ENCODE measurements around the gene TBX19. TPM values are rescaled to one million over a fixed set of nuclear protein-coding genes. Genes with fewer than 3 reads are reported as not detected.

The TBX19 gene
- total RNA-seq, 4 donors from 2014 or later = 0.12 to 0.53 (median 0.36) TPM; not detected in 1

DNA sequence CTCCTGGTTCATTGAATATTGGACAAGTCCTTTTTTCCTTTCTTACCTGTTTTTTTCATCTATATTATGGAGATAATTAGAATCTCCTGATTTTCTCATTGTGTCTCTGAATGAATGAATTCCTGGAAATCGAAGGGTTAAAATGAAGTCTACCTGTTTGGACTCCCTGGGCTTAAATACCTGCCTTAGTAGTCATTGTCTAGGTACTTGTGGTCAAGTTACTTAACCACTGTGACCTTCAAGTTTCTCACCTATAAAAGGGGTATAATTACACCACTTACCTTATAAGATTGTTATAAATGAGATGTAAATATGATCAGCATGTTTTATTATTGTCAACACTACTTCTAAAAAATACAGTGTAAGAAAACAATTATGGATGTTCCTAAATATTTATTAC lies 9.0 kb upstream of the TBX19 start:
- DNase-seq = no peak
- in situ Hi-C loops (cut with MboI; ENCODE audit: low sequenced_read_pairs in 4 of 4) (no loop called here), intact Hi-C loops (cut with DNase I; ENCODE audit: low total_unique reads) (no loop called here)
- H3K4me1 ChIP-seq = no peaks in the 10 kb centered on the region
- no peak overlapping the region for H3K27ac ChIP-seq
- H3K27me3 ChIP-seq = no peaks in the 10 kb centered on the region
- no peaks in the 10 kb centered on the region for H3K9me3 ChIP-seq
- ATAC-seq = no peak
- H3K36me3 ChIP-seq = no peaks in the 10 kb centered on the region
- TF ChIP-seq POLR2A (IDR thresholded peaks at IDR 0.05) = no peak
- TF ChIP-seq, protein P1, sequence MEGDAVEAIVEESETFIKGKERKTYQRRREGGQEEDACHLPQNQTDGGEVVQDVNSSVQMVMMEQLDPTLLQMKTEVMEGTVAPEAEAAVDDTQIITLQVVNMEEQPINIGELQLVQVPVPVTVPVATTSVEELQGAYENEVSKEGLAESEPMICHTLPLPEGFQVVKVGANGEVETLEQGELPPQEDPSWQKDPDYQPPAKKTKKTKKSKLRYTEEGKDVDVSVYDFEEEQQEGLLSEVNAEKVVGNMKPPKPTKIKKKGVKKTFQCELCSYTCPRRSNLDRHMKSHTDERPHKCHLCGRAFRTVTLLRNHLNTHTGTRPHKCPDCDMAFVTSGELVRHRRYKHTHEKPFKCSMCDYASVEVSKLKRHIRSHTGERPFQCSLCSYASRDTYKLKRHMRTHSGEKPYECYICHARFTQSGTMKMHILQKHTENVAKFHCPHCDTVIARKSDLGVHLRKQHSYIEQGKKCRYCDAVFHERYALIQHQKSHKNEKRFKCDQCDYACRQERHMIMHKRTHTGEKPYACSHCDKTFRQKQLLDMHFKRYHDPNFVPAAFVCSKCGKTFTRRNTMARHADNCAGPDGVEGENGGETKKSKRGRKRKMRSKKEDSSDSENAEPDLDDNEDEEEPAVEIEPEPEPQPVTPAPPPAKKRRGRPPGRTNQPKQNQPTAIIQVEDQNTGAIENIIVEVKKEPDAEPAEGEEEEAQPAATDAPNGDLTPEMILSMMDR (IDR thresholded peaks at IDR 0.05 in 4 of 5, conservative IDR thresholded peaks at IDR 0.05 in 1 of 5) = no peak
- H3K4me3 ChIP-seq = no peak overlapping the region

DNA sequence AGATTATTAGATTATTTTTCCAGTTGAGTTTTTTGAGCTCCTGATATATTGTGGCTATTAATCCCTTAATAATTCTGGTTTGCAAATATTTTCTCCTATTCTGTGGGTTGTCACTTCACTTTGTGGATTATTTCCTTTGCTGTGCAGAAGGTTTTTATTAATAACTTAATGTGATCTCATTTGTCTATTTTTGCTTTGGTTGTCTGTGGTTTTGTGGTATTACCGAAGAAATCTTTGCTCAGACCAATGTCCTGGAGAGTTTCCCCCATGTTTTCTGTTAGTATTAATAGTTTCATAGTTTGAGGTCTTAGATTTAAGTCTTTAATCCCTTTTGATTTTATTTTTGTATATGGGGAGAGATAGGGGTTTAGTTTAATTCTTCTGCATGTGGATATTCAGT lies 7.1 kb upstream of the TBX19 start:
- ATAC-seq (no peak), DNase-seq (no peak)
- Histone ChIP-seq H3K36me3 (no peaks in the 10 kb centered on the region), H3K27me3 (no peaks in the 10 kb centered on the region), H3K9me3 (peaks cover 0 to 4% (median 0%) of the 10 kb centered on the region in 3 donors), H3K4me1 (no peaks in the 10 kb centered on the region), H3K4me3 (no peak overlapping the region), H3K27ac (no peak overlapping the region)
- intact Hi-C loops (cut with DNase I; ENCODE audit: low total_unique reads) (no loop called here), in situ Hi-C loops (cut with MboI; ENCODE audit: low sequenced_read_pairs in 4 of 4) (no loop called here)
- no peak for TF ChIP-seq POLR2A (IDR thresholded peaks at IDR 0.05)
- TF ChIP-seq, protein P1 (IDR thresholded peaks at IDR 0.05 in 4 of 5, conservative IDR thresholded peaks at IDR 0.05 in 1 of 5) = no peak

DNA sequence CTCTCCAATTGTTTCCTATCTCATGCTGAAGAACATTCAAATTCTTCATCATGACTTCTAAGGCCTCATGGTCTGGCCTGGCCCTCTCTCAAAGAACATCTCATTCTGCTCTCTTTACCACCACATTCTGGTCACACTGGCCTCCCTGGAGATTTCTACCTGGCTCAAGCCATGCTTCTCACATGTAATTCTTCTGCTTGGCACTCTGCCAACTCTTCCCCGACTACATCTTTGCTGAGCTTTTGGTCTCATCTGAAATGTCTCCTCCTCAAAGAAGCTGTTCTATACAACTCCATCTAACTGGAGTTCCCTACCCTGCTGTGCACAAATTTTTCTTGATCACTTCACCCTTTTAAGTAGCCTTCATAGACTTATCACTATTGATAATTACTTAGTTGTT lies 1.4 kb upstream of the TBX19 start:
- DNase-seq = no peak
- Histone ChIP-seq H3K27ac (no peak overlapping the region), H3K36me3 (no peaks in the 10 kb centered on the region), H3K4me3 (no peak overlapping the region), H3K9me3 (peaks cover 0 to 4% (median 0%) of the 10 kb centered on the region in 3 donors), H3K4me1 (no peaks in the 10 kb centered on the region), H3K27me3 (no peaks in the 10 kb centered on the region)
- TF ChIP-seq, protein P1 (IDR thresholded peaks at IDR 0.05 in 4 of 5, conservative IDR thresholded peaks at IDR 0.05 in 1 of 5) = no peak
- no peak for TF ChIP-seq POLR2A (IDR thresholded peaks at IDR 0.05)
- intact Hi-C loops (cut with DNase I; ENCODE audit: low total_unique reads) (no loop called here), in situ Hi-C loops (cut with MboI; ENCODE audit: low sequenced_read_pairs in 4 of 4) (no loop called here)
- ATAC-seq = no peak

DNA sequence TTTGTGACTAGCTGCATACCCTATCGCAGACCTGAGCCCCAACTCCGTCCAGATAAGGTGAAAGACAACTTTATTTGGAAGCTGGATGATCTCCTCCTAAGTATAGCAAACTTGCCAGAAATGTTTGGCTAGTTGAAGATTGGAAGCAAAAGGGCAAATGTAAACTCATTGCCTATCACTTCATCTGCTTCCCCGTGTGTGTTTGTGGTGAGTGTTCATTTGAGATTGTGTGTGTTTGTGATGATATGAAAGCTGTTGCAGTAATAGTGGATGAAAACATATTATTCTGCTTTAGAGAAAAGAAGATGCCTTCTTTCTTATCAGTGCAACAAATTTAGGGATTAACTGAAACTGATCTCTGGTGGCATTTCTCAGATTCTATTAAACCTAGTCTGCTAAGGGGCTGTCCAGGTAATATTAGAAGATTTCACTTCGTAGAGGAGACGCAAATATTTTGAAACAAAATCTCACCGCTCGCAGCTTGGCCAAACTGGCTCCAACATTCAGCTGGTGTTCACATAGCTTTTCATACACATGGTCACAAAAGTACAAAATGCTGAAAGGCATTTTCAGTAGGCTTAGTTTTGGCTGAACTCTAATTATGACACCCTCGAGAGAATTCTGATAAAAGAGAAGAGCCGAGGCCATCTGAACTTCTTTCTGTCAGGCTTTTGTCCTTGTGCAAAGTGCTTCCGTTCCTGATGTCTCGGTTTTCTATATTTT lies 1.1 kb downstream of the TBX19 start:
- Histone ChIP-seq H3K36me3 (no peaks in the 10 kb centered on the region), H3K4me3 (no peak overlapping the region), H3K27ac (no peak overlapping the region), H3K27me3 (no peaks in the 10 kb centered on the region), H3K4me1 (no peaks in the 10 kb centered on the region), H3K9me3 (peaks cover 0 to 3% (median 0%) of the 10 kb centered on the region in 3 donors)
- intact Hi-C loops (cut with DNase I; ENCODE audit: low total_unique reads) = no loop called here
- ATAC-seq (no peak), DNase-seq (no peak)
- in situ Hi-C loops (cut with MboI; ENCODE audit: low sequenced_read_pairs in 4 of 4) = no loop called here
- TF ChIP-seq POLR2A (IDR thresholded peaks at IDR 0.05) = no peak
- TF ChIP-seq, protein P1 (IDR thresholded peaks at IDR 0.05 in 4 of 5, conservative IDR thresholded peaks at IDR 0.05 in 1 of 5) = no peak

DNA sequence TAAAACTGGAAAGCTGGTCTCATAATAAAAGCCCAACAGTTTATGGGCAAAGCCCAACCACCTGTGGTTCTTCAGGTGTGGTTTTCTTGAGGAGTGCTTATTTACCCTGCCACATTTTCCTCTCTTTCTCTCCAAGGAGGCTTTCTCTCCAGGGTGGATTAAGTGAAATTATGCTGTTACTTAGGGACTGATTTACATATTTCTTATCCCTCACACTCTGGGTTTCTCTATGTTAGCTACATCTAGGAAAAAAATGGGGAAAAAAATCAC lies 4.8 kb downstream of the TBX19 start:
- ATAC-seq (no peak), DNase-seq (no peak)
- no peak overlapping the region for H3K4me3 ChIP-seq
- H3K36me3 ChIP-seq = no peaks in the 10 kb centered on the region
- no peaks in the 10 kb centered on the region for H3K9me3 ChIP-seq
- TF ChIP-seq, protein P1 (IDR thresholded peaks at IDR 0.05 in 4 of 5, conservative IDR thresholded peaks at IDR 0.05 in 1 of 5) = no peak
- no peak for TF ChIP-seq POLR2A (IDR thresholded peaks at IDR 0.05)
- no peaks in the 10 kb centered on the region for H3K27me3 ChIP-seq
- intact Hi-C loops (cut with DNase I; ENCODE audit: low total_unique reads) = no loop called here
- no peak overlapping the region for H3K27ac ChIP-seq
- no peaks in the 10 kb centered on the region for H3K4me1 ChIP-seq
- in situ Hi-C loops (cut with MboI; ENCODE audit: low sequenced_read_pairs in 4 of 4) = no loop called here
